LNCaP clone FGC (cell line): ENCODE data around the gene NEDD8.

Experiments used
- DNase-seq: peaks from one replicate; pipeline ENCODE4 v3.0.0-alpha.2; 2011; ENCODE audit warnings: low read depth
- H3K4me3 ChIP-seq: 2 replicates; pipeline ENCODE4 v1.5.1; 2011; ENCODE audit warnings: mild to moderate bottlenecking, low read depth, low read length, control low read depth
- CTCF ChIP-seq: IDR thresholded peaks from 2 replicates; pipeline ENCODE4 v1.5.1; 2012; ENCODE audit warnings: mild to moderate bottlenecking; ENCODE audit not compliant: control insufficient read depth, insufficient read depth; ENCODE audit errors: extremely low read depth

The NEDD8 gene

GRCh38 chr14:24255438-24255837 is 23.3 kb upstream of the NEDD8 start:
- H3K4me3 ChIP-seq: no peak overlapping the region
- TF ChIP-seq CTCF: no peak
- no peak for DNase-seq

GRCh38 chr14:24254630-24255392 is 22.6 kb upstream of the NEDD8 start:
- H3K4me3 ChIP-seq: no peak overlapping the region
- TF ChIP-seq CTCF: no peak
- no peak for DNase-seq

- no peak for TF ChIP-seq CTCF
- no peak overlapping the region for H3K4me3 ChIP-seq
- DNase-seq: no peak
Measured at GRCh38 chr14:24253936-24254335, 21.8 kb upstream of the NEDD8 start.

- H3K4me3 ChIP-seq: no peak overlapping the region
- DNase-seq: no peak
- no peak for TF ChIP-seq CTCF
Measured at GRCh38 chr14:24252289-24253124, 20.3 kb upstream of the NEDD8 start.

GRCh38 chr14:24251880-24252288 is 19.7 kb upstream of the NEDD8 start:
- DNase-seq: no peak
- H3K4me3 ChIP-seq: no peak overlapping the region
- no peak for TF ChIP-seq CTCF

GRCh38 chr14:24250354-24250753 is 18.2 kb upstream of the NEDD8 start:
- TF ChIP-seq CTCF: no peak
- no peak overlapping the region for H3K4me3 ChIP-seq
- no peak for DNase-seq
